GM19395 (cell line): ENCODE data around the gene CAMK1G.

ENCODE experiments used
- ATAC-seq: cut with Tn5 transposase; IDR thresholded peaks from one replicate; pipeline ENCODE4 v1.9.1; 2021; ENCODE audit warnings: mild to moderate bottlenecking, moderate library complexity; ENCODE audit not compliant: unreplicated experiment

The CAMK1G gene

DNA sequence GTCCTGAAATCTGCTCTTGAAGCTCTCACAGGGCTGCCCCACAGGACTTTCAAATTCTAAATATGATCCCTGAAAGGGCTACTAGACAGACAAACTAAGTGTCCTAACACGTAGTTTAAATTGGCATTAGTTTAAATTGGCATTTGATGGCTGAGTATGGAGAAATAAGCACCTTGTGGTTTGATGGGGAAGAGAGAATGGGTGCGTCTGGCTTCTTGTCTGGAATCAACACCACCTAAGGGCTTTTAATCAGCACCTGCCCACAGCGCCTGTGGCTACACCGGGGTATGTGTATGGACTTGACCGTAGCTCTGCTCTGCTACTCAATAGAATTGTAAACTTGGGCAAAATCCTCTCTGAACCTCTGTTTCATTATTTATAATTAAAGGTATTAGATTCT lies 74.4 kb downstream of the CAMK1G start:
- no peak for ATAC-seq

DNA sequence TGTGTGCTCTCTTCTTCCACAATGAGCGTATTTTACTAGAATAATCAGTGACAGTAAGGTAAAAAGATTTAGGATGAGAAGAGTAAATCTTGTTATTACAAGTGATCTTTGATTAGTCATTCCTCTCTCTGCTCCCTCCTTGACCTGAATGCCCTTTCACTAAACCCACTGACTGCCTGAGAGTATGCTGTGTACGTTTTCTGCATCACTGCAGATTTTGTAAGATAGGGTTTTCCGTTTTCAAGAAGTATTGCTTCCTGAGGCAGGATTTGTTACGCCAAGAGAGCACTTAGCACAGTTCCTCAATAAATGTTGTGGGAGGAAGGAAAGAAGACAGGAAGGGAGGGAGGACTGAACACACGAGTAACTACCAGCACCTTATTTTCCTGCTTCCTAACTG lies 76.4 kb downstream of the CAMK1G start:
- peak; percentile 89 for ATAC-seq

GRCh38 chr1:209661071-209661470 lies 77.6 kb downstream of the CAMK1G start:
- no peak for ATAC-seq

DNA sequence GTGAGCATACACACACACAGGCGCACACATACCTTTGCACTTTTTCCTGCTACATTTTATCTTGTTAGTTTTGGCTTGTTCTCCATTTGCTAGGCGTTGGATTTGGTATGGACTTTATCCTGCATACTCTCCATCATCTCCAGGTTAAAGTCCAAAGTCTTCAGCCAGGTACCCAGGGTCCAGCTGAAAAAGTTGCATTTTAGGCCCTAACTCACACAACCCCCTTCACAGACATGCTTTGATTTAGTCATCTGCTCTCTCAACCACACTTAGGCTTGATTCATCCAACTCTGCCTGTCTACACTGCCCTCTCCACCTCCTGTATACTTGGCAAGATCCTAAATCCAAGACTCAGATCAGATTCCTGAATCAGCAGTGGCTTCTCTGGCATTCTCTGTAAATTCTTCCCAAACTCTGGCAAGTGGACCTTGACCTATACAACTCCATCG lies 79.4 kb downstream of the CAMK1G start:
- no peak for ATAC-seq
